Prostate gland (tissue), 2 donors: ENCODE measurements around the gene FER. TPM values are rescaled to one million over a fixed set of nuclear protein-coding genes. Genes with fewer than 3 reads are reported as not detected.

Experiments
- DNase-seq: peaks from one replicate; pipeline ENCODE4 v3.0.0-alpha.2; 2019; ENCODE audit warnings: low spot score
- H3K27ac ChIP-seq, 2 donors: fragments of 200-600 bp; sonication (generic); 2 replicates each; pipeline ENCODE4 v1.5.1; 2017 to 2019
- H3K27me3 ChIP-seq: fragments of 200-600 bp; sonication (generic); replicated peaks from 2 replicates; pipeline ENCODE4 v1.5.1; 2019; ENCODE audit not compliant: insufficient read depth
- H3K36me3 ChIP-seq, 2 donors: fragments of 200-600 bp; sonication (generic); 1 replicate in 1 of 2; 2 replicates in 1 of 2; pipeline versions ENCODE4 v1.5.1 to v1.8.1; 2017 to 2019
- H3K4me1 ChIP-seq: fragments of 200-600 bp; sonication (generic); replicated peaks from 2 replicates; pipeline ENCODE4 v1.5.1; 2019
- H3K4me3 ChIP-seq, 2 donors: fragments of 200-600 bp; sonication (generic); 2 replicates each; pipeline ENCODE4 v1.5.1; 2017 to 2019
- H3K9me3 ChIP-seq: fragments of 200-600 bp; sonication (generic); 2 replicates; pipeline ENCODE4 v1.5.1; 2017
- POLR2A ChIP-seq: fragments of 450-650 bp; IDR thresholded peaks from one replicate; pipeline ENCODE4 v1.6.1; 2016; ENCODE audit warnings: antibody characterized with exemption, mild to moderate bottlenecking
- POLR2AphosphoS5 ChIP-seq: sonication (generic); formaldehyde crosslinking; IDR thresholded peaks from one replicate; pipeline ENCODE4 v1.6.1; 2017; ENCODE audit warnings: antibody characterized with exemption
- WGBS: methylation state at CpG from one replicate; pipeline ENCODE4 v1.1.5; 2018; 5-methylcytosine and 5-hydroxymethylcytosine counted together
- intact Hi-C: fragments of 100-400 bp; cut with DNase I; formaldehyde crosslinking; loops from one replicate; pipeline ENCODE4 v1.14.2; 2022
- total RNA-seq, 2 donors: library from RNA; depleted of rRNA; stranded (reverse); fragments of >200 nt; gene quantifications; one replicate each; pipeline ENCODE4 v1.1.0, GENCODE V29; 2016
- TF ChIP-seq, protein P1 (sequence below), 4 experiments: fragments of 200-600 bp in 2 of 4; fragments of 450-650 bp in 2 of 4; sonication (generic) in 2 of 4; IDR thresholded peaks; 1 replicate in 3 of 4; 2 replicates in 1 of 4; pipeline ENCODE4 v1.5.1; 2016 to 2019; ENCODE audit warnings: antibody characterized with exemption in 4 of 4, mild to moderate bottlenecking in 2 of 4, moderate library complexity in 2 of 4

The FER gene
- total RNA-seq, 2 donors from 2014 or later, result 9.1 to 36.0 TPM

DNA sequence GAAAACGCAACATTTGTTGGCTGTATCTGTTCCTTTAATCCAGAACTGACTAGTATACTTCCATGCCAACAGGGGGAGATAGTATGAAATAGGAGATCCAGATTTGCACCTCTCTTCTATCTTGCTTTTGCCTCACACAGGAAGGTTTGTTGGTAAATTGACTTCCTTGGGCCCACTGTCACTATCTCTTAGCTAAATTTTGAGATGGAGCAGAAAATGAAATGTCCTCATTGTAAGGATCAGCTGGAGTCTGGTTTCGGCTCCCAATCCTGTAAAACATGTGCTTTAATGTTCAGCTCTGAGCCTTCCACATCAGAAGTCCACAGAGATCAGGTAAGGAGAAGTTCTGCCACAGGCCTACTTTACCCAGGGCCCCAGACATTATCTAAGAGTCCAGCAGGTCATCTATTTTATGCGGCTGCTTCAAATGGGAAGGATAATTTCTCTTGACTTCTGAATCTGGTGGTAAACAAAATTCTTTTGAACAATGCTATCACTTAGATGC, 176.8 kb downstream of the FER start:
- TF ChIP-seq, protein P1, sequence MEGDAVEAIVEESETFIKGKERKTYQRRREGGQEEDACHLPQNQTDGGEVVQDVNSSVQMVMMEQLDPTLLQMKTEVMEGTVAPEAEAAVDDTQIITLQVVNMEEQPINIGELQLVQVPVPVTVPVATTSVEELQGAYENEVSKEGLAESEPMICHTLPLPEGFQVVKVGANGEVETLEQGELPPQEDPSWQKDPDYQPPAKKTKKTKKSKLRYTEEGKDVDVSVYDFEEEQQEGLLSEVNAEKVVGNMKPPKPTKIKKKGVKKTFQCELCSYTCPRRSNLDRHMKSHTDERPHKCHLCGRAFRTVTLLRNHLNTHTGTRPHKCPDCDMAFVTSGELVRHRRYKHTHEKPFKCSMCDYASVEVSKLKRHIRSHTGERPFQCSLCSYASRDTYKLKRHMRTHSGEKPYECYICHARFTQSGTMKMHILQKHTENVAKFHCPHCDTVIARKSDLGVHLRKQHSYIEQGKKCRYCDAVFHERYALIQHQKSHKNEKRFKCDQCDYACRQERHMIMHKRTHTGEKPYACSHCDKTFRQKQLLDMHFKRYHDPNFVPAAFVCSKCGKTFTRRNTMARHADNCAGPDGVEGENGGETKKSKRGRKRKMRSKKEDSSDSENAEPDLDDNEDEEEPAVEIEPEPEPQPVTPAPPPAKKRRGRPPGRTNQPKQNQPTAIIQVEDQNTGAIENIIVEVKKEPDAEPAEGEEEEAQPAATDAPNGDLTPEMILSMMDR (IDR thresholded peaks at IDR 0.05), result no peak
- TF ChIP-seq POLR2A, result no peak
- no peak for TF ChIP-seq POLR2AphosphoS5
- intact Hi-C loops, result no loop called here
- no peak for DNase-seq
- Histone ChIP-seq H3K4me3 (no peak overlapping the region), H3K27ac (no peak overlapping the region), H3K9me3 (no peaks in the 10 kb centered on the region), H3K4me1 (no peaks in the 10 kb centered on the region), H3K36me3 (no peaks in the 10 kb centered on the region), H3K27me3 (no peaks in the 10 kb centered on the region)
- WGBS, result 96% methylated on average over 3 of the region's 3 CpGs

DNA sequence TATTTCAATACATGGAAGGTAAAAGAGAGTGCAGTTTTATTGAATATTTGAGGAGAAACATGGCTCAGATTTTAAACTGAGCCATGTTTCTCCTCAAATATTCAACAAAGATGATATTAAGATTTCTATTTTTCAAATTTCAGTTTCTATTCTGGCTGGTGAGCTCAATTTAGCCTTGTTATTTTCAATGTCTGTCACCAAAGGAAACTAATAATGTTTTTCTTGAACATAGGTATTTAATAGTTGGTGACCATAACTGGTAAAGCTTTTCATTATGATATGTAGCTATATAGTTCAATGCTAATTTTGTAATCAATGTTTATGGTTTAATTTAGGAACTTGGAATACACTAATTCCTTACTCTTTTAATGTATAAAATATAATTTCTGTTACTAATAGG, 177.4 kb downstream of the FER start:
- Histone ChIP-seq H3K9me3 (no peaks in the 10 kb centered on the region), H3K27me3 (no peaks in the 10 kb centered on the region), H3K4me1 (no peaks in the 10 kb centered on the region), H3K4me3 (no peak overlapping the region), H3K36me3 (no peaks in the 10 kb centered on the region), H3K27ac (no peak overlapping the region)
- TF ChIP-seq POLR2A, result no peak
- TF ChIP-seq POLR2AphosphoS5, result no peak
- TF ChIP-seq, protein P1 (IDR thresholded peaks at IDR 0.05), result no peak
- no peak for DNase-seq
- intact Hi-C loops, result no loop called here

DNA sequence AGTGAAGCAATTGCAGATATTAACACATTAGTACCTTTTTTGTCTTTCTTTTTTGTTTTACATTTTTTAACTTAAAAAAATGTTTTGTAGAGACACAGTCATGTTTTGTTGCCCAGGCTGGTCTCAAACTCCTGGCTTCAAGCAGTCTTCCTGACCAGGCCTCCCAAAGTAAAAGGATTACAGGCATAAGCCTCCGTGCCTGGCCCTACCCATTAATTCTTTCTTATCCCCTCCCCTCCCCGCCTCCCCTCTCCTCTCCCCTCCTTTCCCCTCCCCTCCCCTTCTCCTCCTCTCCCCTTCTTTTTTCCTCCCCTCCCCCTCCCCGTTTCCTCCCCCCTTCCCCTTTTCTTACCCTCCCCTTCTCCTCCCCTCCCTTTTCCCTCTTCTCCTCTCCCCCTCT, 182.4 kb downstream of the FER start:
- Histone ChIP-seq H3K27me3 (no peaks in the 10 kb centered on the region), H3K36me3 (no peaks in the 10 kb centered on the region), H3K4me1 (no peaks in the 10 kb centered on the region), H3K4me3 (no peak overlapping the region), H3K27ac (no peak overlapping the region), H3K9me3 (no peaks in the 10 kb centered on the region)
- DNase-seq, result no peak
- TF ChIP-seq, protein P1 (IDR thresholded peaks at IDR 0.05), result no peak
- TF ChIP-seq POLR2A (no peak), POLR2AphosphoS5 (no peak)
- intact Hi-C loops, result no loop called here
- WGBS, result 98% methylated on average over 2 of the region's 3 CpGs

DNA sequence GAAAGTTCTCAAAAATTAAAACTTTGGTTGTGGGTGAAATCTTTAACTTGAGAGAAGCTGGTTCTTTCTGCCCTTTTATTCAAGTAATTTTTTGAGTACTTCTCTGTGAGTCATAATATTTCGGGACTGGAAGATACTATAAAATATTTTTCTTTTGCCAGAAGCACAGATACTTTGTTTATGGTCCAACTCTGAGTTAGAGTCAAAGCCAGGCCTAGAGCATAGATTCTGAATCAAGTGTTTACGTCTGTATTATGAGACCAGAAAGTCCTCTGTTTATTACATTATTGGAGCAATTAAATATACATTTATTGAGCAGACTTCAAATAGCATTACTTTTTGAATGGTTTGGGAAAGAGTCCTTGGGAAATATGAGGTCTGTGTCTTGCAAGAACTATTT, 187.9 kb downstream of the FER start:
- intact Hi-C loops, result no loop called here
- no peak for DNase-seq
- Histone ChIP-seq H3K27ac (no peak overlapping the region), H3K9me3 (no peaks in the 10 kb centered on the region), H3K4me3 (no peak overlapping the region), H3K4me1 (no peaks in the 10 kb centered on the region), H3K27me3 (no peaks in the 10 kb centered on the region), H3K36me3 (no peaks in the 10 kb centered on the region)
- 37% methylated on average over 2 of the region's 2 CpGs for WGBS
- TF ChIP-seq, protein P1 (IDR thresholded peaks at IDR 0.05), result no peak
- TF ChIP-seq POLR2A (no peak), POLR2AphosphoS5 (no peak)

DNA sequence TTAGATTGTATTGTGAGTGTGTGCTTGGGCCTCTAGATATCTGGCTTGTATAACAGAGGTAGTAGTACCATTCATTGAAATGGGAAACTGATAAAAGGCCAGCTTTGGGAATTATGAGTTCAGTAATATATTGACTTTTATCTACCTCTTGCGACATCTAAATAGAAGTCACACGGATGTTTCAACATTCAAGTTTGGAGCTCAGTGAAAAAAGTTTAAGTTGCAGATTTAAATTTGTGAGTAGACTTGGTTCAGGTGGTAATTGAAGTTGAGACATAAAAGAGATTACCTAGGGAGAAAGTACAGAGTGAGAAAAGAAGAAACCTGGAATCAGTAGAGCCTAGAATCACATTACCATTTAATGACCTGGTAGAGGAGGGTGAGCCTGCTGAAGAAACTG, 189.5 kb downstream of the FER start:
- intact Hi-C loops, result no loop called here
- 75% methylated on average over 2 of the region's 2 CpGs for WGBS

More for the DNA sequence above, 189.5 kb downstream of the FER start:
- Histone ChIP-seq H3K27me3 (no peaks in the 10 kb centered on the region), H3K9me3 (no peaks in the 10 kb centered on the region), H3K27ac (no peak overlapping the region), H3K4me3 (no peak overlapping the region), H3K4me1 (no peaks in the 10 kb centered on the region), H3K36me3 (no peaks in the 10 kb centered on the region)
- DNase-seq, result no peak
- TF ChIP-seq, protein P1 (IDR thresholded peaks at IDR 0.05), result no peak
- no peak for TF ChIP-seq POLR2A
- no peak for TF ChIP-seq POLR2AphosphoS5
